AG04450 (cell line): ENCODE measurements around the gene DOK5. TPM values are rescaled to one million over a fixed set of nuclear protein-coding genes. Genes with fewer than 3 reads are reported as not detected.

ENCODE experiments used
- CTCF ChIA-PET: fragments of 300-600, 350-600 bp; formaldehyde crosslinking; extraction: SDS; loops from one replicate; lab custom pipeline; 2022; ENCODE audit warnings: antibody characterized with exemption, inconsistent platforms; lab: Charles Lee
- POLR2A ChIA-PET: fragments of 350-600 bp; formaldehyde crosslinking; extraction: SDS; loops from one replicate; lab custom pipeline; 2021; ENCODE audit warnings: antibody characterized with exemption, inconsistent platforms; lab: Yijun Ruan, JAX
- DNase-seq: peaks from one replicate; pipeline ENCODE4 v3.0.0-alpha.2; 2011; ENCODE audit warnings: low read depth, low spot score
- H3K27ac ChIP-seq: one replicate; pipeline ENCODE4 v1.5.1; 2012; ENCODE audit warnings: low read depth, low read length, control low read depth
- H3K27me3 ChIP-seq: one replicate; pipeline ENCODE4 v1.6.0; 2012; ENCODE audit warnings: low read length; ENCODE audit not compliant: control insufficient read depth, insufficient read depth
- H3K4me3 ChIP-seq: 2 replicates; pipeline ENCODE4 v1.5.1; 2011; ENCODE audit warnings: mild to moderate bottlenecking, low read depth, low read length, control low read depth
- H3K9me3 ChIP-seq: 2 replicates; pipeline ENCODE4 v1.5.1; 2012; ENCODE audit warnings: low read length; ENCODE audit not compliant: control insufficient read depth, insufficient read depth
- CTCF ChIP-seq: IDR thresholded peaks from 2 replicates; pipeline ENCODE4 v1.5.1; 2011; ENCODE audit warnings: low read depth, low read length, control low read depth, inconsistent platforms
- polyA plus RNA-seq: library from polyadenylated mRNA; depleted of rRNA; stranded (reverse); fragments of >200 nt; gene quantifications from 2 replicates; pipeline ENCODE4 v1.2.3, GENCODE V29; 2011

Gene DOK5
- polyA plus RNA-seq, 1 experiment, result 1.9 TPM

GRCh38 chr20:54557806-54558590, 82.6 kb downstream of the DOK5 start:
- Histone ChIP-seq H3K27ac (no peak overlapping the region), H3K27me3 (no peaks in the 10 kb centered on the region), H3K9me3 (no peaks in the 10 kb centered on the region; the same call in 1 of the 2 replicates), H3K4me3 (no peak overlapping the region)
- ChIA-PET CTCF (no interaction called here), POLR2A (no interaction called here)
- TF ChIP-seq CTCF, result no peak
- DNase-seq, result no peak

GRCh38 chr20:54559890-54560289, 84.5 kb downstream of the DOK5 start:
- POLR2A ChIA-PET, result no interaction called here
- H3K9me3 ChIP-seq, result no peaks in the 10 kb centered on the region
- no peak for TF ChIP-seq CTCF
- CTCF ChIA-PET, result interaction anchor here (0.6 kb wide), 1 partner anchor 456 kb away, joined by 3 read pairs; no protein-coding TSS in a partner anchor
- DNase-seq, result no peak
- no peak overlapping the region for H3K4me3 ChIP-seq
- no peak overlapping the region for H3K27ac ChIP-seq
- no peaks in the 10 kb centered on the region for H3K27me3 ChIP-seq

GRCh38 chr20:54560357-54560756, 85.0 kb downstream of the DOK5 start:
- Histone ChIP-seq H3K27ac (no peak overlapping the region), H3K4me3 (no peak overlapping the region), H3K27me3 (no peaks in the 10 kb centered on the region), H3K9me3 (no peaks in the 10 kb centered on the region)
- ChIA-PET POLR2A (no interaction called here), CTCF (no interaction called here)
- no peak for DNase-seq
- TF ChIP-seq CTCF, result no peak

GRCh38 chr20:54565255-54565654, 89.9 kb downstream of the DOK5 start:
- POLR2A ChIA-PET, result no interaction called here
- CTCF ChIA-PET, result no interaction called here
- Histone ChIP-seq H3K4me3 (no peak overlapping the region), H3K9me3 (no peaks in the 10 kb centered on the region), H3K27ac (no peak overlapping the region), H3K27me3 (no peaks in the 10 kb centered on the region)
- TF ChIP-seq CTCF, result no peak
- DNase-seq, result no peak

GRCh38 chr20:54566031-54566688, 90.8 kb downstream of the DOK5 start:
- Histone ChIP-seq H3K9me3 (no peaks in the 10 kb centered on the region), H3K4me3 (no peak overlapping the region), H3K27me3 (no peaks in the 10 kb centered on the region), H3K27ac (no peak overlapping the region)
- CTCF ChIA-PET, result no interaction called here
- POLR2A ChIA-PET, result no interaction called here
- no peak for TF ChIP-seq CTCF
- no peak for DNase-seq
